PC-9 (cell line): Measurements from ENCODE around the gene DLD. TPM values are rescaled to one million over a fixed set of nuclear protein-coding genes. Genes with fewer than 3 reads are reported as not detected.

Experiments
- BruUV-seq: library from RNA; stranded (reverse); fragments of 400-500 nt; replicated peaks from 2 replicates; lab custom pipeline; 2021; lab: Mats Ljungman, UMichigan
- CTCF ChIA-PET: fragments of 300-600 bp; sonication (Branson Sonifier 250); formaldehyde crosslinking; loops from one replicate; lab custom pipeline; 2022; ENCODE audit warnings: antibody characterized with exemption; lab: Charles Lee
- POLR2A ChIA-PET: fragments of 300-600 bp; sonication (Branson Sonifier 250); formaldehyde crosslinking; loops from one replicate; lab custom pipeline; 2022; ENCODE audit warnings: antibody characterized with exemption; ENCODE audit not compliant: unreplicated experiment; lab: Charles Lee
- DNase-seq, 2 experiments: peaks; one replicate each; pipeline versions ENCODE4 v3.0.0 to v3.0.0-alpha.2; 2015 to 2022; ENCODE audit warnings: mixed read lengths in 1 of 2
- H2AFZ ChIP-seq: fragments of 200-600 bp; sonication (generic); 2 replicates; pipeline ENCODE4 v1.8.1; 2017; ENCODE audit warnings: antibody characterized with exemption
- H3F3A ChIP-seq: fragments of 200-600 bp; sonication (generic); 2 replicates; pipeline ENCODE4 v1.8.1; 2017; ENCODE audit warnings: antibody characterized with exemption, mild to moderate bottlenecking, low read depth; ENCODE audit not compliant: insufficient read depth
- H3K27ac ChIP-seq: fragments of 200-600 bp; sonication (generic); 2 replicates; pipeline ENCODE4 v1.6.1; 2016; ENCODE audit warnings: mixed run types
- H3K27me3 ChIP-seq: fragments of 200-600 bp; sonication (generic); 2 replicates; pipeline ENCODE4 v1.6.1; 2016; ENCODE audit warnings: low read depth, mixed run types; ENCODE audit not compliant: insufficient read depth
- H3K36me3 ChIP-seq: fragments of 200-600 bp; sonication (generic); 2 replicates; pipeline ENCODE4 v1.6.1; 2016; ENCODE audit warnings: low read depth, mixed run types
- H3K4me1 ChIP-seq: fragments of 200-600 bp; sonication (generic); replicated peaks from 2 replicates; pipeline ENCODE4 v1.6.1; 2016; ENCODE audit warnings: mixed run types; ENCODE audit not compliant: insufficient read depth
- H3K4me2 ChIP-seq: fragments of 200-600 bp; sonication (generic); 2 replicates; pipeline ENCODE4 v1.6.1; 2017; ENCODE audit warnings: mixed run types
- H3K4me3 ChIP-seq: fragments of 200-600 bp; sonication (generic); 2 replicates; pipeline ENCODE4 v1.6.1; 2016; ENCODE audit warnings: mixed run types
- H3K79me2 ChIP-seq: fragments of 200-600 bp; sonication (generic); 2 replicates; pipeline ENCODE4 v1.6.1; 2017; ENCODE audit warnings: low read depth, mixed run types
- H3K9me2 ChIP-seq: fragments of 200-600 bp; sonication (generic); 2 replicates; pipeline ENCODE4 v1.8.1; 2017; ENCODE audit warnings: mild to moderate bottlenecking; ENCODE audit not compliant: insufficient read depth
- H3K9me3 ChIP-seq: fragments of 200-600 bp; sonication (generic); 2 replicates; pipeline ENCODE4 v1.8.1; 2016; ENCODE audit warnings: low read depth; ENCODE audit not compliant: insufficient read depth
- H4K20me1 ChIP-seq: fragments of 200-600 bp; sonication (generic); 2 replicates; pipeline ENCODE4 v1.8.1; 2017; ENCODE audit not compliant: insufficient read depth
- EZH2 ChIP-seq: fragments of 200-600 bp; sonication (generic); IDR thresholded peaks from 2 replicates; pipeline ENCODE4 v1.8.0; 2017; ENCODE audit warnings: antibody characterized with exemption, low read depth
- intact Hi-C: fragments of 100-400 bp; cut with micrococcal nuclease; formaldehyde crosslinking; loops from one replicate; pipeline ENCODE4 v1.10.0; 2022; ENCODE audit not compliant: unreplicated experiment
- total RNA-seq: library from RNA; stranded (reverse); gene quantifications from 2 replicates; pipeline ENCODE4 v1.2.3, GENCODE V29; 2021
- TF ChIP-seq, protein P1 (sequence below): fragments of 200-600 bp; sonication (generic); conservative IDR thresholded peaks from 2 replicates; pipeline ENCODE4 v1.6.1; 2017; ENCODE audit warnings: mixed run types, antibody characterized with exemption, mild to moderate bottlenecking, moderate library complexity

The DLD gene
- total RNA-seq, 1 experiment from 2014 or later: 157 TPM

DNA sequence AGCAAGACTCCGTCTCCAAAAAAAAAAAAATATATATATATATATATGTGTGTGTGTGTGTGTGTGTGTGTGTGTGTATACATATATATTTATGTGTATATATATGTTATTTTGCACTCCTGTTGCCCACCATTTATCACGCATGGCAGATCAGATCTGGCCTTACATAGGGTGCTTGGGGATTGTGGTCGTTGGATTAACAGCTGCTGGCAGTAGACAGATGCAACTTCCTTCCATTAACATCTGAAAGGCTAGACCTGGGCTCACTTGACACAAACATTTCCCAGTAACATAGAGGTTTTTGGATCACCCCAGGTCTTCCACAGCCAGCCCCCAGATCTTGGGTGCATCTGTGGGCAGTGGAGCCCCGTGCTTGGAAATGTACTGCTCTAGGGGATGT lies 40.8 kb upstream of the DLD start:
- Histone ChIP-seq H3F3A (no peaks in the 10 kb centered on the region), H3K36me3 (no peaks in the 10 kb centered on the region), H3K9me2 (no peaks in the 10 kb centered on the region; the same call in 1 of the 2 replicates), H3K4me3 (no peak overlapping the region), H3K79me2 (no peaks in the 10 kb centered on the region), H3K27ac (no peak overlapping the region), H3K27me3 (no peaks in the 10 kb centered on the region), H4K20me1 (no peaks in the 10 kb centered on the region), H2AFZ (no peak overlapping the region), H3K4me2 (no peak overlapping the region), H3K9me3 (no peaks in the 10 kb centered on the region), H3K4me1 (no peaks in the 10 kb centered on the region)
- DNase-seq: no peak
- no TSS peak for BruUV-seq
- ChIA-PET POLR2A (no interaction called here), CTCF (no interaction called here)
- TF ChIP-seq EZH2: no peak
- TF ChIP-seq, protein P1, sequence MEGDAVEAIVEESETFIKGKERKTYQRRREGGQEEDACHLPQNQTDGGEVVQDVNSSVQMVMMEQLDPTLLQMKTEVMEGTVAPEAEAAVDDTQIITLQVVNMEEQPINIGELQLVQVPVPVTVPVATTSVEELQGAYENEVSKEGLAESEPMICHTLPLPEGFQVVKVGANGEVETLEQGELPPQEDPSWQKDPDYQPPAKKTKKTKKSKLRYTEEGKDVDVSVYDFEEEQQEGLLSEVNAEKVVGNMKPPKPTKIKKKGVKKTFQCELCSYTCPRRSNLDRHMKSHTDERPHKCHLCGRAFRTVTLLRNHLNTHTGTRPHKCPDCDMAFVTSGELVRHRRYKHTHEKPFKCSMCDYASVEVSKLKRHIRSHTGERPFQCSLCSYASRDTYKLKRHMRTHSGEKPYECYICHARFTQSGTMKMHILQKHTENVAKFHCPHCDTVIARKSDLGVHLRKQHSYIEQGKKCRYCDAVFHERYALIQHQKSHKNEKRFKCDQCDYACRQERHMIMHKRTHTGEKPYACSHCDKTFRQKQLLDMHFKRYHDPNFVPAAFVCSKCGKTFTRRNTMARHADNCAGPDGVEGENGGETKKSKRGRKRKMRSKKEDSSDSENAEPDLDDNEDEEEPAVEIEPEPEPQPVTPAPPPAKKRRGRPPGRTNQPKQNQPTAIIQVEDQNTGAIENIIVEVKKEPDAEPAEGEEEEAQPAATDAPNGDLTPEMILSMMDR: no peak
- intact Hi-C loops: no loop called here

DNA sequence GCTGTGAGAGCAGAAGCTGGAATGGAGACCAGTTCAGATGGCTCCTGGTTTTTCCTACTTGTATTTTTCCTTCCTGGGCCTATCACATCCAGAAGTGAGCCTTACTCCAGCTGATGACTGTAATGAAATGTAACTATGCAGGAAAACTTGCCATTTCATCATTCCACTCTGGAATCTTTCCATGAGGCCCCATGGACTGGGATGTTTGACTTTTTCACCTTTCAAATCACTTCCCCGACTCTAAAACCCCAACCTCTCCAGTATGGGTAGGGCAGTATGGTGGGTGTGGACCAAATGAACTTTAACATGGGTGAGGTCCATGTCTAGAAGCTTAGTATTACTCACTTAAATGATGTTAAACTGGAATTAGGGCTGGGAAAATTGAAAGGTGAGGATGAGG lies 40.3 kb upstream of the DLD start:
- Histone ChIP-seq H2AFZ (no peak overlapping the region), H3K4me1 (no peaks in the 10 kb centered on the region), H3K4me2 (no peak overlapping the region), H3F3A (no peaks in the 10 kb centered on the region), H3K27me3 (no peaks in the 10 kb centered on the region), H3K27ac (no peak overlapping the region), H3K4me3 (no peak overlapping the region), H3K79me2 (no peaks in the 10 kb centered on the region), H4K20me1 (no peaks in the 10 kb centered on the region), H3K9me2 (no peaks in the 10 kb centered on the region; the same call in 1 of the 2 replicates), H3K9me3 (no peaks in the 10 kb centered on the region), H3K36me3 (no peaks in the 10 kb centered on the region)
- BruUV-seq: no TSS peak
- no peak for DNase-seq
- intact Hi-C loops: no loop called here
- ChIA-PET CTCF (no interaction called here), POLR2A (no interaction called here)
- TF ChIP-seq EZH2: no peak
- TF ChIP-seq, protein P1: no peak

DNA sequence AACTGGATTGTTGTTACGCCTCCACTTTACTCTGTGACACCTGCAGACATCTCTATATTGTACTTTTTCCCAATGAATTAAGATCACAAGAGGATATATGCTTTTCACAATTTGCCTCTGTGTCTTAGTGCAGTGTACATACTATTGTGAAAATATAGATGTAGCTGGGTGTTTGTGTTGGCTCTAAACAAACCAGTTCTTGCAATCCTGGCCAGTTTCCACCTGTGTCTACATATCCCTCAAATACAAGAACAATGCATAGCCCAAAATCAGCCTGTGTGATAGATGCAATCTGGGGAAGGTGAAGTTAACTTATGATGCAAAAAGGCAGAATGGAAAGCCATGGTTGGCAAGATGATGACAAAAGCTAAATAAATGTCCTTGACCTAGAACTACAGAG lies 36.5 kb upstream of the DLD start:
- H3K79me2 ChIP-seq: no peaks in the 10 kb centered on the region
- no peaks in the 10 kb centered on the region; the same call in 1 of the 2 replicates for H3K9me2 ChIP-seq
- CTCF ChIA-PET: no interaction called here
- no peaks in the 10 kb centered on the region for H3K9me3 ChIP-seq
- H3K27ac ChIP-seq: no peak overlapping the region
- TF ChIP-seq, protein P1: no peak
- TF ChIP-seq EZH2: no peak
- H3K4me3 ChIP-seq: no peak overlapping the region
- intact Hi-C loops: no loop called here
- H3K27me3 ChIP-seq: no peaks in the 10 kb centered on the region
- H3F3A ChIP-seq: no peaks in the 10 kb centered on the region
- H3K4me2 ChIP-seq: no peak overlapping the region
- no peak overlapping the region for H2AFZ ChIP-seq
- no peaks in the 10 kb centered on the region for H3K36me3 ChIP-seq
- no peaks in the 10 kb centered on the region for H3K4me1 ChIP-seq
- no TSS peak for BruUV-seq
- POLR2A ChIA-PET: no interaction called here
- DNase-seq: no peak
- H4K20me1 ChIP-seq: no peaks in the 10 kb centered on the region
